ENCODE results near the gene GTPBP1. TPM values are rescaled to one million over a fixed set of nuclear protein-coding genes. Genes with fewer than 3 reads are reported as not detected.

The GTPBP1 gene
- total and polyA plus RNA-seq, 2 of the 4 experiments (the other 2 are of a cell fraction) = 12.4 to 29.5 TPM

- Histone ChIP-seq H4K8ac (ENCODE audit: low read depth in 2 of 2, low read length in 2 of 2) (no peak overlapping the region), H3K9me1 (ENCODE audit: insufficient read depth, low read length) (peaks cover 17% of the 10 kb centered on the region), H2AK9ac (replicated peaks; ENCODE audit: low read depth, low read length, poor library complexity) (no peak overlapping the region), H2AK5ac (ENCODE audit: low read depth, low read length) (no peak overlapping the region), H3K23ac (ENCODE audit: low read depth, low read length) (no peak overlapping the region), H3K79me1 (ENCODE audit: low read depth in 1 of 2, low read length in 2 of 2) (peaks cover 38 to 79% of the 10 kb centered on the region in 2 experiments), H3K27ac (ENCODE audit: insufficient read depth, low read length) (no peak overlapping the region), H3K9me3 (ENCODE audit: control insufficient read depth, insufficient read depth, low read length) (no peaks in the 10 kb centered on the region), H3K27me3 (ENCODE audit: control insufficient read depth, insufficient read depth, low read length) (no peaks in the 10 kb centered on the region), H2BK120ac (ENCODE audit: low read depth, low read length) (no peak overlapping the region), H3K9ac (ENCODE audit: low read depth, low read length) (no peak overlapping the region), H2BK5ac (ENCODE audit: low read depth, low read length, poor library complexity, severe bottlenecking) (no peak overlapping the region), H3K4me1 (ENCODE audit: control insufficient read depth, insufficient read depth, low read length) (peaks cover 5% of the 10 kb centered on the region), H2AFZ (replicated peaks; ENCODE audit: low read length, poor library complexity) (no peak overlapping the region), H3K14ac (replicated peaks; ENCODE audit: low read depth, low read length) (no peak overlapping the region), H3K56ac (ENCODE audit: extremely low read depth, insufficient read depth, low read length) (no peak overlapping the region), H3K4me2 (ENCODE audit: low read depth, low read length) (no peak overlapping the region), H4K91ac (ENCODE audit: insufficient read depth, low read depth, low read length) (no peak overlapping the region), H4K20me1 (ENCODE audit: insufficient read depth, low read length) (peaks cover 21% of the 10 kb centered on the region), H3K4ac (ENCODE audit: low read depth, low read length) (no peak overlapping the region), H2BK20ac (ENCODE audit: low read depth, low read length) (no peak overlapping the region), H3K36me3 (ENCODE audit: control insufficient read depth, insufficient read depth, low read length) (peaks cover 21% of the 10 kb centered on the region), H3K4me3 (ENCODE audit: insufficient read depth, low read depth, low read length) (no peak overlapping the region), H2BK15ac (ENCODE audit: low read depth, low read length) (no peak overlapping the region), H4K5ac (ENCODE audit: low read depth, low read length) (no peak overlapping the region), H3K18ac (ENCODE audit: low read depth, low read length) (no peak overlapping the region)
- dilution Hi-C loops (cut with HindIII; ENCODE audit: low sequenced_read_pairs, unreplicated experiment) (no loop called here), in situ Hi-C loops (cut with MboI; ENCODE audit: low sequenced_read_pairs) (no loop called here), intact Hi-C loops (cut with micrococcal nuclease) (no loop called here)
- DNase-seq (no peak), ATAC-seq (ENCODE audit: low read depth) (no peak)
- BruUV-seq (replicated peaks) = no TSS peak
- TF ChIP-seq MAFK (IDR thresholded peaks at IDR 0.05; ENCODE audit: low read depth, low read length) (no peak), ELK1 (IDR thresholded peaks at IDR 0.05; ENCODE audit: borderline replicate concordance, low read depth, low read length) (no peak), RFX5 (IDR thresholded peaks at IDR 0.05; ENCODE audit: low read depth, low read length) (no peak)
- POLR2A ChIA-PET (ENCODE audit: unreplicated experiment) = no interaction called here
- CTCF ChIA-PET = no interaction called here
- no CpG with 5 or more reads among the region's 2 CpGs for WGBS, 2 experiments (ENCODE audit: extremely low coverage in 2 of 2, insufficient read length in 1 of 2)
Observed at GRCh38 chr22:38694049-38694448, 11.7 kb upstream of the GTPBP1 start.

Data from IMR-90 (cell line).